Liver (tissue), 3 donors: ENCODE measurements around the gene TPST2.

Experiments used
- ATF3 ChIP-seq: IDR thresholded peaks from 2 replicates; pipeline ENCODE4 v1.6.1; 2016; ENCODE audit warnings: antibody characterized with exemption
- CTCF ChIP-seq: fragments of 150-350 bp; IDR thresholded peaks from 2 replicates; pipeline ENCODE4 v1.5.1; 2017; ENCODE audit warnings: improper control_type of control experiment, low read depth, low read length; ENCODE audit not compliant: missing input control
- EGR1 ChIP-seq, 2 donors: IDR thresholded peaks; 2 replicates each; pipeline ENCODE4 v1.6.1; 2016 to 2018; ENCODE audit warnings: antibody characterized with exemption in 2 of 2, low read depth in 2 of 2
- FOXA1 ChIP-seq: IDR thresholded peaks from 2 replicates; pipeline ENCODE4 v1.6.1; 2016; ENCODE audit warnings: antibody characterized with exemption
- FOXA2 ChIP-seq: IDR thresholded peaks from 2 replicates; pipeline ENCODE4 v1.6.1; 2016; ENCODE audit warnings: antibody characterized with exemption
- HNF4G ChIP-seq: IDR thresholded peaks from 2 replicates; pipeline ENCODE4 v1.6.1; 2016; ENCODE audit warnings: antibody characterized with exemption
- JUND ChIP-seq, 2 donors: IDR thresholded peaks; 2 replicates each; pipeline ENCODE4 v1.6.1; 2016; ENCODE audit warnings: antibody characterized with exemption in 2 of 2
- MAX ChIP-seq: IDR thresholded peaks from 2 replicates; pipeline ENCODE4 v1.6.1; 2016; ENCODE audit warnings: antibody characterized with exemption
- RAD21 ChIP-seq, 2 donors: IDR thresholded peaks; 2 replicates each; pipeline ENCODE4 v1.6.1; 2016; ENCODE audit warnings: antibody characterized with exemption in 2 of 2, mild to moderate bottlenecking in 2 of 2
- REST ChIP-seq: IDR thresholded peaks from 2 replicates; pipeline ENCODE4 v1.6.1; 2016; ENCODE audit warnings: antibody characterized with exemption, mild to moderate bottlenecking
- TAF1 ChIP-seq: conservative IDR thresholded peaks from 2 replicates; pipeline ENCODE4 v1.6.1; 2016; ENCODE audit warnings: antibody characterized with exemption, mild to moderate bottlenecking
- YY1 ChIP-seq: IDR thresholded peaks from 2 replicates; pipeline ENCODE4 v1.6.1; 2016; ENCODE audit warnings: antibody characterized with exemption, mild to moderate bottlenecking
- ZBTB33 ChIP-seq: IDR thresholded peaks from 2 replicates; pipeline ENCODE4 v1.6.1; 2016; ENCODE audit warnings: antibody characterized with exemption
- donor health status: healthy.
- donor health status: healthy.

GRCh38 chr22:26548984-26549383 lies 40.9 kb downstream of the TPST2 start:
- TF ChIP-seq CTCF (no peak), JUND (IDR thresholded peaks at IDR 0.05) (no peak), ZBTB33 (no peak), FOXA2 (no peak), RAD21 (IDR thresholded peaks at IDR 0.05) (no peak), FOXA1 (no peak), TAF1 (no peak), YY1 (no peak), EGR1 (IDR thresholded peaks at IDR 0.05; ENCODE audit: low read depth in 2 of 2) (no peak), REST (no peak), ATF3 (no peak), HNF4G (no peak), MAX (no peak)
